Limb (tissue), 2 donors: ENCODE measurements around the gene STAB1.

Experiments
- DNase-seq, 2 donors: peaks; one replicate each; pipeline ENCODE4 v3.0.0-alpha.2; 2016; ENCODE audit errors: extremely low spot score in 2 of 2

STAB1 gene

DNA sequence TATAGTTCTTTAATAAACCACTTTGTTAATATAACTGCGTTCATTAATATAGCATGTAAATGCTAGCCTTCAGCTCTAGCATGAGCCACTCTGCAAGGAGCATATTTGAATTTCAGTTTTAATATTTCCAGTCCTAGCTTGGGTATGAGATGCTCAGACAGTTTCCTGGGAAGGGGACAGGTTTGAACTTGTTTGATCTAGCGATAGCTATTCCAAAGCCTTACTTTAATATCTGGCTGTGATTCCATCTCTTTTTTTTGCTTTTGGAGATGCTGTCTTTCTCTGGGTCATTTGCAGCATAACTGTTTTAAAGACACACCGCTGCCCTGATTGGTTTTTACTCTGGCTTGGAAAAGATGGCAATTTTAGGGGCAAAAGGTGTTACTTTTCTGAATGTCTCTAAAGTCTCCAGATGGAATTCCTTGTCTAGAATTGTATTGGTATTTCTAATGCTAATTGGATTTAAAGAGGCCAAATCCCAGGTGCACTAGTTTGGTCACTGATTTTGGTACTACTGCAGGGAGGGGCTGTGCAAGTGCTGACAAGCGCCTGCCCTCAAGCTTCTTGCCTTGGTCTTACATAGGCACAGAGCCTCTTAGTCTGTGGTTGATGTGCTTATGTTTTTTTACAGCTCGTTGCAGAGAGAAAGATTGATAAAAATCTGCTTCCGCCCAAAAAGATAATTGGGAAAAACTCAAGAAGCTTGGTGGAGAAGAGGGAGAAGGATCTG, 36.9 kb upstream of the STAB1 start:
- no peak for DNase-seq

DNA sequence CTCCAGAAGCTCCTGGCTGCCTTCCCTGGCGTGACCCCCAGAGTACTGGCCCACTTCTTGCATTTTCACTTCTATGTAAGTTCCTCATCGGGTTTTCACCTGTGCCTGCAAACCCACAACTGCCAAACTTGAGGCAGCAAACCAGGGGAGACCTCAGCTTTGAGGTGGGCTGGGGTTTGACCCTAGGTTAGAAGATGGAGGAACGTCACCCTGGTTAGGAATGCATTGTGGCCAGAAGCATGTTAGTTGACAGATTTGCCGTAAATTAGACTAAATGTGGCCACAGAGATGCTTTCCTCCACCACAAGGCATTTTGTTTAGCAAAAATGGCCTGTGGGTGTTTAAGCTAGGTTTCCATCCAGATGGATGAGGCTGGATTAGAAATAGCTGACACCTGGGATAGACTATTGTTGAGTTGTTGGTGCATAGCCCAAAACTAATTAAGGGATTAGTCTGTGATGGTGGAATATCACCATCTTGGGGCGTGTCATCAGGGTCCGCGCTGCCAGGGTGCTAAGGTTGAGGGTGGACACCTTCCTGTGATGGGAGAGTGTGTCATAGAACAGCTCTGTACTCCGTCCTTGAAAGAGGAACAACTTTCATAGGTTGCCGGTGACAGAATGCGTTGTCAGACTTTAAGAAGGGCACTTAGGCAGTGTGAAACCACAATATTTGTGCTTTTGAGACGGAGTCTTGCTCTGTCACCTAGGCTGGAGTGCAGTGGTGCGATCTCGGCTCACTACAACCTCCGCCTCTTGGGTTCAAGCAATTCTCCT, 36.2 kb upstream of the STAB1 start:
- no peak for DNase-seq

DNA sequence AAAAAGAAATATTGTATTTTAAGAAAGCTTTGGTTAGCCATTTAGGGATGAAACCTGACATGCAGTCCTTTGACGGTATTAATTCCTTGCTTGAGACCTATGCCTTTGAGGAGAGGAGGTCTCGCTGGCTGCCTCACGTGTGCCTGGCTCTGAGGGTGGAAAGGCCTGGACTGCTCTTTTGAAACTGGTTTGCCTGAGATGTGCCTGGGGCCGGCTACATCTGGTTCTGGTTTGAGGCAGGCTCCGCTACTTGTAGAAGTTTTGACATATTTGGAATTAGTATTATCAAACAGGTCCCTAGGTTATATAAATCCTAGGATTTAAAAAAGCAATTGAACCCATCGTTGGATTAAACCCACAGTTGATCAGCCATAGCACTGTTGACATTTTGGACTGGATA, 33.3 kb upstream of the STAB1 start:
- DNase-seq, result no peak

DNA sequence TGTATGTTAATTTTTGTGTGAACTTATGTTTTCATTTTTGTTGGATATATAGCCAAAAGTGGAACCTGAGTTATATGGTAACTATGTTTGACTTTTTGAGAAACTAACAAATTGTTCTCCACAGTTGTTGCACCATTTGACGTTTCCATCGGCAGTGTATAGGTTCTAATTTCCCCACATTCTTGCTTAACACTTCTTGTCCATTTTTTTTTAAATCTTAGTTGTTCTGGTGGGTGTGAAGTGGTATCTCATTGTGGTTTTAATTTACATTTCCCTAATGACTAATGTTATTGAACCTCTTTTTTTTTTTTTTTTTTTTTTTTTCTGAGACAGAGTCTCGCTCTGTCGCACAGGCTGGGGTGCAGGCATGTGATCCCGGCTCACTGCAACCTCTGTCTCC, 31.7 kb upstream of the STAB1 start:
- DNase-seq, result no peak

DNA sequence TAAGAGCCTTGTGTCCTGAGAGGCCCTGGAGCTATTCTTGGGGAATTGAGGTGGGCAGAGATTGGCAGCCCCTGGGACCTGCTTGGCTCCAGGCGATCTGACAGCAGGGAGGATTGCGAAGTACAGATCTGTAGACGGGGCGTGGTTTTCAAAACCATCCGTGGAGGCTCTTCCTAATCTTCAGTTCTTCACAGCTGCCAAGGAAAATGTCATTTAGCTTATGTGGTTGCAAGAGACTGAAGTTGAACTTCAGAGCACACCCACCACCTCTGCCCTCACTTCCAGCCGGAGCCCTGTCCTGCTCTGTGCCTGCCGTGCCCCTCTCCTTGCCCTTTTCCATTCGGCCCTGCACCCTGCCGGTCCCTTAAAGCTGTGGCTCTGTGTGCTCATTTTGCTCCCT, 26.8 kb upstream of the STAB1 start:
- DNase-seq, result no peak

DNA sequence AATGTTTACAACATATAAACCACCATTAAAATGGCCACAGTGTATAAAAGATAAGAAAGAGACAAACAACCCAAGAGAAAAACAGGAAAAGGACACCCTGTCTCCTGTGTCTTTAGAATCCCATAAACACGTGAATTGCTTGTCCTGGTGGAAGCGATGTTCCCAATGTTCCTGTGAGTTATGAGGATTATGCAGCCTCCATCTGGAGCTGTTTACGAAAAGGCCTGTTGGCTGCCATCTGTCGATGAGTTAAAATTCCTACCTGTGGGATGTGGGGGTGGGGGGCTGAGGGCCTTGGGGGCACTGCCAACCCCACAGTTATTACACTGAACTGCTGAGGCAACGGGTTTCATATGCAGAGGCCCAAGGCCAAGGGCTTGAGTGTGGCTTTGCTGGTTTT, 26.1 kb upstream of the STAB1 start:
- no peak for DNase-seq

DNA sequence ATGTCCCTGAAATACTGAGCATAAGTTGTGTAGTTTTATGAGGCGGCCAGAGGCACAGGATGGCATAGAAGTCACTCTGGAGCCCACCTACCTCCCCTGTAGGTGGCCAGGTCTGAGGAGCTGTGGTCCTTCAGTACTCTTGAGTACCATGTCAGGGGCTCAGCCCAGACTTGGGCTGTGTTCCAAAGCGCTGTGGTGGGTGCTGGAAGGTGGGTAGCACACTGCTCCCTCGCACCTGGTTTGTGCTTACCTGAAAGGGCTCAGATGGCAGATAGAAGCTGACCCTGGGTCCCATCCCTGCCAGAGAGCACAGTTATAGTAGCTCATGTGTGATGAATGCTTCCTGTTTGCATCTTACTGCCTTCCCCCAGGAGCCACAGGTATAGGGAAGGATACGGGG, 24.2 kb upstream of the STAB1 start:
- DNase-seq, result no peak

DNA sequence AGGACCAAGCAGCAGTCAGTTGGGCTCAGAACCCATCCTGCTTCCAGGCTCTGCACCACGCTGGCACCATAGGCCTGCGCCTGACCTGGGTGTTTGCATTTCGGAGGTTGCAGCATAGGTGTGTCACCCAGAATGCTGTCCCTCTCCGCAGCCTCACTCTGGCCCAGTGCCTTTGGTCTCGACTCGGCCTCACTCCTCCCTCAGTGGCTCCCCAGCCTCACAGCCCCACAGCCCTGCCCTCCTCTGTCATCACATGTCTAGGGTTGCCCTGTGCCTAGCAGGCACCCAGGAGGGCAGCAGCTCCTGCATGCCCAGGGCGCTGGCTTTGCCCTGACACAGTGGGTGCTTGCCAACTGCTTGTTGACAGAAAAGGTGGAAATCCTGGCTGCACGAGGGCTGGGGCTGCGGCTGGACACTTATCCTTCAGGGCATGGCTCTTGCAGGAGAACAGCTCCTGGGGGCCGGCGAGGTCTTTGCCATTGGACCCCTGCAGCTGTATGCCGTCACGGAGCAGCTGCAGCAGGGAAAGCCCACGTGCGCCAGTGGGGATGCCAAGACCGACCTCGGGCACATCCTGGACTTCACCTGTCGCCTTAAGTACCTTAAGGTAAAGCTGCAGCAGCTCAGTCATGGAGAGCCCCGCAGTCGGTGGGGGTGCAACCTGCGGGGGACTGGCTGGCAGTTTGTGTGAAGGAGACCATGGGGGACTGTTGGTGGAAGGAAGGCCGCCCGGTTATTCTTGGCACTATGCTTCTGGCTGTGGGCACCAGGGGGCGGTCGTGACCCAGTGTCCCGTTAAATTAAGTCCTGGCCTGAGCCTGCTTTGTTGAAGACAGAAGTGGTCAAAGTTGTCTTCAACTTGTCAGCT, 23.5 kb upstream of the STAB1 start:
- peak in 1 of 2 donors; percentile 61 for DNase-seq

DNA sequence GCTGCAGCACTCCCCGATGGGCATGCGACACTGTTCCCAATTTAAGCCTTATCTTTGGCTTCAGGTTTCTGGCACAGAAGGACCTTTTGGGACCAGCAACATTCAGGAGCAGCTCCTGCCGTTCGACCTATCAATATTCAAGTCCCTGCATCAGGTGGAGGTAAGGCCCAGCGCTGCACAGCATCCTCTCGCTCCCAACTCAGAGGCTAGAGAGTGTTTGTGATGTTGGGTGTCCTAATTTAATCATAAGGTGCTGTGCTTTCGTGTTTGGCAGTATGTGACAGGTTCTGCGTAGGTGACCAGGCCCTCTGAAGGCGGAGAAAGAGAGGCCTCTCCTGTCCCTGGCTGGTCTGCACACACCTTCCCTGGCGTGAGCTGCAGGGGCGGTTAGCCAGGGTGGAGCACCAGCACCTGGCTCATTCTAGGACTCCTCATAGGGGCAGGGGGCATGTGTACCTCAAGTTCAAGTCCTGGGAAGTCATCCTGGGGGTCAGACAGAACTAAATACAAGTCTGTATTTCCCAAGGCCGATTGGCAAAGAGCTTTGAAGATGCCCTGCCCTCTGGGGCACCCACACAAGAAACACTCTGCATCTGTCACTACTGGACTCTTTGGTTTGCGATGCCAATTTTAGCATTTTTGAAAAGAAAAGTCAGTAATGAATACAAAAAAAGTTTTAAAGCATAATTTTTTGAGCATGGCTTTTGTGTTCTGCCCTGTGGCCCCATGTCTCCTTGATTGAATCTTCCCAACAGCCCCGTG, 22.7 kb upstream of the STAB1 start:
- no peak for DNase-seq

DNA sequence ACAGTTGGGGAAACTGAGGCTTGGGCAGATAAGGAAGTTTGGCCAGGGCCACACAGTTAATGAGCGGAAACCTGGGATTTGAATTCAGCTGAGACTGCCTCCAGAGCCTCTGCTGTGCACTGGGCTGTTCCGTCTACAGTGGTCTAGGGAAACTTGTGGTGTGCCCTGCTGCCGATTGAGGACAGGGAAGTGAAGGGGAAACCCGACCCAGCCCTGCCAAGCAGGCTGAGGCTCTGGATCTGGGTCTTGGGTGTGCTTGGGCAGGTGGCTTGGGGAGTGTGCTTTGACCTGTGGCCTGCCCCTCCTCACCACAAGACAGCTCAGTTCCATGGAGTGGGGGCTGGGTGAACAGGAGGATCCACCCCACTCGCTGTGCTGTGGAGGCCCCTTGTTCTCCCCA, 22.1 kb upstream of the STAB1 start:
- no peak for DNase-seq

DNA sequence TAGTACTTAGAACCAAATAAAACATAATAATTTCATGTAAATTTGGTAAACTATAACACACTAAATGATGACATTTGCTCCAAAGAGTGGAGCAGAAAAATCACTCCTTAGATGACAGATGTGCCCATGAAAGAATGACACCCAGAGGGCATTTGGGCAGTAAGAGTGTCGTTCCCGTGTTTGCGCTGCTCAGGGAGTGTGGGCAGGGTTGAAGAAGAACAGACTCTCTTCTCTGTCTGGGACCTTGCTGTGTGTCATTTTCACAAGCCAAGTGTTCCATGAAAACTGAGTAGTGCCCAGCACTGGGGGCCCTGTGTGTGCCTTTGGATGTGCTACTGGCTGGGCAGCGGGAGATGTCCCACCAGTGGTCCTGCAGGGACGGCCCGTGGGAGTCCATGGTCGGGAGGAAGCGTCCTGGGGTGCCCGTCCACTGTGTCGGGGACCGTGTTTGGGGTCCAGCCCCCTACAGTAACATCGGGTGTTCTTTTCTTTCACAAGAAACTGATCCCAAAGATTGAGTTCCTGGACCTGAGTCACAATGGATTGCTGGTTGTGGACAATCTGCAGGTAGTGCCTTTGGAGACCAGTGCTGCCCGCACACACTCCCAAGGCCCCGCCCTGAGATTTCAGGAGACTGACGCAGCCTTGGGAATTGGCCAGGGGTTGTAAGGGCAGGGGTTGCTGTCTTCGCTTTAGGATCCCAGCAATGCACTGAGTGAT, 17.9 kb upstream of the STAB1 start:
- DNase-seq, result no peak

DNA sequence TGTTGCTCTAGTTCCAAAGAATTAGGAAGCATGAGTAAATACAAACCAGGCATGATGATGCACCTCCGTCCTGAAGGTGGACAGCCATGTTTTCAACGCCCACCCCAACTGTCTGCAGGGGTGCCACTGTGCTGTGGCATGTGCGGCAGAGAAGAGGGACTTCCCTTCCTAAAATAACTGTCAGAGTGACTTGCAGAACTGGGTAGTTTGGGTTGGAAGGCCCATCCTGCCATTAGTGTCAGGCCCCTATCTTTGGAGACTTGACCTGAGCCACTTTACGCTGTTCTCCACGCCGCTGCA, 17.4 kb upstream of the STAB1 start:
- DNase-seq, result no peak

DNA sequence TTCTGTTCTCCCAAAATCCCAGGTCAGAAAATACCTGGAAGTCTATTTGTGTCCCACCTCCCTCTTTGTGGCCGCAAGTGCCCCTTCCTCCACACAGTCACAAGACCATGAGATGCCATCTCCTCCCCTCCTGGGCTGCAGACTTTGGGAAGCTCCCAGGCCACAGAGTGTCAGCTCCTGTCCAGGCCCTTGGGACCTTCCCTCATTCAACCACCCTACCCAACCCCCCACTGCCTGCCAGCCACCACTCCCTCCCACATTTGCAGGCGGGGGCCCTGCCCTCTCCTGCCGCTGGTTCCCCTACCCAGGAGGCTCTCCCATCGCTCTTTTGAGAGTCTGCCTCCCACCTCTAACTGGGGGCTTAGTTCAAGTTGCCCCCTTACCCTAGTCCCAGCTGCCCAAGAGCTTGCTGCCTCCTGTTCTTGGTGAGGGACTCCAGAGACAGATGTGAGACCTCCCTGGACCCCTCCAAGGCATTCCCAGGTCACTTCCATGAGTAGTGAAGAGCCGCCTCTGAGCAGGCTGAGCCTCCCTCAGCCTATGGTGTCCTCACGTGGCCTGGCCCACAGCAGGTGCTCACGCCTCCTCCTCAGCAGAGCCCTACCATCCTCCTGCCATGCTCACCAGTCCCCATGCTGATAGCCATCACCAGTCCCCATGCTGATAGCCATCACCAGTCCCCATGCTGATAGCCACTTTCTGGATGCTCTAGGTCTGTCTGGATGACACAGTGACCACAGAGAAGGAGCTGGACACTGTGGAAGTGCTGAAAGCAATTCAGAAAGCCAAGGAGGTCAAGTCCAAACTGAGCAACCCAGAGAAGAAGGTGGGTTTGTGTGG, 15.9 kb upstream of the STAB1 start:
- no peak for DNase-seq

DNA sequence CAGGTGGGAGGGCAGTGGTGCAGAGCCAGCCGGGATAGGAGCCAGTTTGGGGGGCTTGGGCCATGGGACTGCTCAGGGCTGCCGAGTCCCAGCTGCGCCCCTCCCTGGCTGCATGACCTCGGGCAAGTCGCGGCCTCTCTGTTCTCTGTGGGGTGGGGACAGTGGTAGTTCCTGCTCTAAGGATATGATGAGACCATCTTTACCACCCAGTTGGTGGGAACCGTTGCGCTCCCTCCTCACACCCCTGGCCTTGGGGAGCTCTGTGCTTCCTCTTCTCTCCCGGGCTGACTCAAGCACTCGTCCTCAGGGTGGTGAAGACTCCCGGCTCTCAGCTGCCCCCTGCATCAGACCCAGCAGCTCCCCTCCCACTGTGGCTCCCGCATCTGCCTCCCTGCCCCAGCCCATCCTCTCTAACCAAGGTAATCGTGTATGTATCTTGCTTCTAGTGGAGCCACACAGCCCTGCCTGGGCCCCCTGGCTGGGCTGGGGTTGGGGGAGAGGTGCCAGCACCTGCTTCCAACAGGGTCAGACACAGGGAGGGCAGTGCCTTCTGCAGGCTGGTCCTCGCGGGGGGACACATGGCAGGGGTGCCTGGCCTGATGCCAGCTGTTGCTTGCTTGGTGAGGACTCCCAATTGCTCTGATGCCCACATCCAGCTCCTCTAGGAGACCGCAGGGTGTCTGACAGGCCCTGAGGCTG, 15.1 kb upstream of the STAB1 start:
- no peak for DNase-seq

DNA sequence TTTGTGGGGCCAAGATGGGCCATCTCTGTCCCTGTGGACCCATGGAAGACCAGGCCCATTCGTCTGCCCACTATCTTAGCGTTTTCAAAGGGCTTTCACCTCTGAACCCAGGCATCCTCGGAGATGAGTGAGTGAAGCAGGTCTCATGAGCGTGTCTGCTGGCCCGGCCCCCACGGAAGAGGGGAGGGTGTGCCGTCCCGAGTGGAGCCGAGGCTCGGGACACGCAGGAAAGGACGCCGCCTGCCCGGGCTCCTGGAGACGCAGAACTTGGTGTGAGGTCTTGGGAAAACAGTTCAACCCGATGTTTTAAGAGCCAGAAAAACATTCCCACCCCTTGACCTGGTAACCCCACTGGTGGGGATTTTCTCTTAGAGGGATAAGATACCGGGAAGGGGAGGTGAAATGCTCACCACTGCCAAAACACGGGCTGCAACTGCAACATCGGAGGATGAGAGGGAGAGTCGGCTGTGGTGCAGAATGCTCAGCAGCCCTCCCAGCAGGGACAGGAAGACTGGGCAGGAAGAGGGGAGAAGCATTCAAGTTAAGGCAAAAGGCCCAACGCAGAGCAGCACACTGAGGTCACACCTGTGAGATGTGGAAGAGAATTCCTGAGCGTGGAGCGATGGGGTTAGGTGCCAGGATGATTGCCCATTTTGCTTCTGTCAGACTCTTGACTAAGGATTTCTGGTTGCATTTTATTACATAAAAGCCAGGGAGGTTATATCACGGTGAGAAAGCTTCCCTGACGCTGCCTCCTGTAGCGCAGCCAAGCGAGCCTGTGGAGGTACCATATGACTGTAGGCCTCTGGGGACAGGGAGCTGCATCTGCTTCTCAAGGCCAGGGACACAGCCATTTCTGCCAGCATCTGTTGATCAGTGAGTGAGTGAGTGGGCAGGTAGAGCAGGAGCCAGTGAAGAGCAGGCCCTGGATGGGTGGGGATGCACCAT, 14.1 kb upstream of the STAB1 start:
- no peak for DNase-seq

DNA sequence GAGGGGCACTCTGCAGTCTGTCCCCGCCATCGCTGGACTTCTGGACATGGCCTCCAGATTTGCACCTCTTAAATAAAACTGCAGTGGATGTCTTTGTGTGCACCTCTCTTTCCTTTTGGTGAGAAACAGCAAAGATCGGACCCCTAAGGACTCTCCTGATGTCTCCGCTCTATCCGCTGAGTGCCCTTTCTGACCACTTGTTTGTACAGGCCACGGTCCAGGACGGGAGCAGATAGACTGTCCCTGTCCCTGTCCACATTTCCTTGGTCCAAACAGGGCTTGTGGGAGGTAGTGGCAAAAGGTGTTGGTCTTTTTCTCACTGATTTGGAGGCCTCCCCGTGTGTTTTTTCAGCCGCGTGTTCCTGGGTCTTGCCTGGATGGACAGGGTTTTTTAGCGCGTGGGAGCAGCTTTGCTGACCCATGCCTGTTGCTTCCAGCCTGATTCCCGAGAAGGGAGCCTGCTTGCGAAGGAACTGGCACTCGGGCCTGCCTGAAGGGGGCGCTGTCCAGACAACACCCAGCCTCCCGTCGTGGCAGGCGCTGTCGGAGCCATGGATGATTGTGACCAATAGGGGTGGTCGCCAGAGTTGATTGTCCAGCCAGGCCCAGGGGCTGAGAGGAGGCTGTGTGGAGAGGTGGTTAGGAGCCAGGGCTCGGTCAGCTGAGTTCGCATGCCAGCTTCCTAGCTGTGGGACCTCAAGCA, 13.2 kb upstream of the STAB1 start:
- DNase-seq, result no peak

DNA sequence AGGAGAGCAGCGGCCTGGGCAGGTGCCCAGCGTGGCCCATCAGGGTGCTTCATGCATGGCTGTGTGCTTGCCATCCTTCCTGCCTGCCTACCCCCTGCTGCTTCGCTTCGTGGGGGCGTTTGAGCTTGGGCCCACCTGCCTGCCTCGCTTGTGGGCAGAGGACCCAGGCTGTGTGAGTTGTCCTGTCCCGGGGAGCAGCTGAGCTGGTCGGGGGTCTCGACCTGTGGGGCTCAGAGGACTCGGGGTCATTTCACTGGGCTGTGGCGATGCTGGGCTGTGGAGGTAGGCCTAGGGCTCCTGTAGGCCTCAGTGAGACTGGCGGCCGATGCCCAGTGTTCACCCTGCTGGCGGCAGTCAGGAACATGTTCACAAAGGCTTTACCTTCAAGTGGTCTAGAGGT, 12.1 kb upstream of the STAB1 start:
- no peak for DNase-seq
